GM20000 (cell line): ENCODE measurements around the gene ELL2.

ENCODE experiments used
- DNase-seq: peaks from one replicate; pipeline ENCODE4 v3.0.0; 2012; ENCODE audit warnings: low spot score
- CTCF ChIP-seq: IDR thresholded peaks from 2 replicates; pipeline ENCODE4 v1.5.1; 2012; ENCODE audit warnings: mild to moderate bottlenecking, control low read depth; ENCODE audit errors: extremely low read depth, missing control alignments

Gene ELL2

DNA sequence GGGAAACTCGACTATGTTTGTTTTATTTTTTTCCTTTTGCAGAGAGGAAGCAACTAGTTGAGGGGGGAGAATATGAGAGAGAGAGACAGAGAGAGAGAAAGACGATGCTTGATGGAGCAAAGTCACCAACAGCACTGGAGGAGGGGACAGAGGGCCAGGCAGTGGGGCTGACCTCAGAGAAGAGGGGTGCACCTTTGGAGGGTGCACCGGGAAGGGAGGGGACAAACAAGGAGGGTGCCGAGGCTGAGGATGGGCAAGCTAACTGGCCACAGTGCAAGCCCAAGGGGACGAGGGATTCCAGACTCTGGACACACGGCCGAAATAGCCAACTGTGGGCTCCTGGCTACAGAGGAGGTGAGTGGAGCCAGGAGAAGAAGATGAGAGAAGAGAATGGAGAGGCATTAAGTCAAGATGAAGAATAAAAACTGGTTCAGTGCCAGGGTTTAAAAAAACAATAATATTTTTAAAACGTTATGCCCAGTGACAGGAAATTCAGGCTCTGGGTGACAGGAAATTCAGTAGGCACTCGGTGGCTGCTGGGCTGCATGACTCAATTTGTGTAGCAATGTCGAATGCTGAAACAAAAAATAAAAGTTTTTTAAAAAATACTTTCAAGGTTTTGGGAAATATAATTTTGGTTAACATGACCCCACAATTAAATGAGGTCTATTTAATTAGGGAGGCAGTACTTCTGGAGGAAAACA lies 125.8 kb downstream of the ELL2 start:
- no peak for TF ChIP-seq CTCF
- DNase-seq, result no peak
